HepG2 (cell line): ENCODE data around the gene RICTOR. TPM values are rescaled to one million over a fixed set of nuclear protein-coding genes. Genes with fewer than 3 reads are reported as not detected.
A peak's percentile ranks its signal among the peaks of the same experiment; 100 is the strongest.

Experiments
- CREB1 ChIP-seq, 2 experiments: fragments of 450-650 bp in 1 of 2; IDR thresholded peaks; 2 replicates each; pipeline ENCODE4 v1.6.1; 2016 to 2017; ENCODE audit warnings: control low read depth in 1 of 2, mild to moderate bottlenecking in 1 of 2, missing compliant biosample characterization in 1 of 2, missing genetic modification characterization in 1 of 2
- FOXA3 ChIP-seq: IDR thresholded peaks from 2 replicates; pipeline ENCODE4 v1.6.1; 2016; ENCODE audit warnings: missing genetic modification reagents, missing compliant biosample characterization
- FOXJ3 ChIP-seq: sonication (generic); formaldehyde crosslinking; IDR thresholded peaks from 2 replicates; pipeline ENCODE4 v1.4.0; 2020; ENCODE audit warnings: missing genetic modification reagents, mild to moderate bottlenecking, borderline replicate concordance
- GABPB1 ChIP-seq: IDR thresholded peaks from 2 replicates; pipeline ENCODE4 v1.6.1; 2016; ENCODE audit warnings: mild to moderate bottlenecking, missing genetic modification reagents, moderate library complexity, missing compliant biosample characterization
- GATA4 ChIP-seq: sonication (generic); IDR thresholded peaks from 2 replicates; pipeline ENCODE4 v1.6.1; 2016; ENCODE audit warnings: antibody characterized with exemption, low read depth, borderline replicate concordance
- HNRNPL ChIP-seq: fragments of 200-400 bp; formaldehyde crosslinking; IDR thresholded peaks from 2 replicates; pipeline ENCODE4 v1.6.1; 2017; ENCODE audit warnings: mild to moderate bottlenecking, low read depth, low read length
- IKZF5 ChIP-seq: IDR thresholded peaks from 2 replicates; pipeline ENCODE4 v1.6.1; 2018; ENCODE audit warnings: missing genetic modification reagents, mild to moderate bottlenecking, missing compliant biosample characterization
- JUNB ChIP-seq: sonication (generic); formaldehyde crosslinking; IDR thresholded peaks from 2 replicates; pipeline ENCODE4 v1.8.0; 2022; ENCODE audit warnings: missing genetic modification reagents, mild to moderate bottlenecking, borderline replicate concordance
- KDM6A ChIP-seq: IDR thresholded peaks from 2 replicates; pipeline ENCODE4 v1.6.1; 2016; ENCODE audit warnings: low read depth
- NR2C2 ChIP-seq: sonication (generic); formaldehyde crosslinking; IDR thresholded peaks from 2 replicates; pipeline ENCODE4 v1.4.0; 2020; ENCODE audit warnings: missing genetic modification reagents, mild to moderate bottlenecking, moderate library complexity, borderline replicate concordance
- PAF1 ChIP-seq: IDR thresholded peaks from 2 replicates; pipeline ENCODE4 v1.6.1; 2016; ENCODE audit warnings: missing genetic modification reagents, missing compliant biosample characterization
- PATZ1 ChIP-seq: sonication (generic); formaldehyde crosslinking; IDR thresholded peaks from 2 replicates; pipeline ENCODE4 v1.4.0; 2020; ENCODE audit warnings: missing genetic modification reagents
- PAXIP1 ChIP-seq: sonication (generic); formaldehyde crosslinking; conservative IDR thresholded peaks from 2 replicates; pipeline ENCODE4 v1.4.0; 2020; ENCODE audit warnings: mild to moderate bottlenecking, missing genetic modification reagents, moderate library complexity
- SMARCC2 ChIP-seq: fragments of 450-650 bp; IDR thresholded peaks from 2 replicates; pipeline ENCODE4 v1.6.1; 2017; ENCODE audit warnings: antibody characterized with exemption, mild to moderate bottlenecking
- SNRNP70 ChIP-seq: fragments of 200-400 bp; formaldehyde crosslinking; IDR thresholded peaks from 2 replicates; pipeline ENCODE4 v1.6.1; 2017; ENCODE audit warnings: mild to moderate bottlenecking, low read depth, low read length, moderate library complexity
- SSRP1 ChIP-seq: IDR thresholded peaks from 2 replicates; pipeline ENCODE4 v1.6.1; 2016; ENCODE audit warnings: control low read depth
- ZBTB20 ChIP-seq: sonication (generic); formaldehyde crosslinking; IDR thresholded peaks from 2 replicates; pipeline ENCODE4 v1.8.1; 2023; ENCODE audit warnings: missing genetic modification reagents, low read depth, mild to moderate bottlenecking, borderline replicate concordance
- ZNF256 ChIP-seq: sonication (generic); formaldehyde crosslinking; conservative IDR thresholded peaks from 2 replicates; pipeline ENCODE4 v1.4.0; 2020; ENCODE audit warnings: missing genetic modification reagents
- ZNF333 ChIP-seq: sonication (generic); formaldehyde crosslinking; IDR thresholded peaks from 2 replicates; pipeline ENCODE4 v1.4.0; 2020; ENCODE audit warnings: mild to moderate bottlenecking, missing genetic modification reagents, borderline replicate concordance
- ZNF382 ChIP-seq: sonication (generic); formaldehyde crosslinking; IDR thresholded peaks from 2 replicates; pipeline ENCODE4 v1.5.0; 2020; ENCODE audit warnings: missing genetic modification reagents, mild to moderate bottlenecking, borderline replicate concordance
- ZNF747 ChIP-seq: sonication (generic); formaldehyde crosslinking; IDR thresholded peaks from 2 replicates; pipeline ENCODE4 v1.8.1; 2023; ENCODE audit warnings: missing genetic modification reagents, mild to moderate bottlenecking, borderline replicate concordance
- ZSCAN20 ChIP-seq: sonication (generic); formaldehyde crosslinking; IDR thresholded peaks from 2 replicates; pipeline ENCODE4 v1.4.0; 2020; ENCODE audit warnings: missing genetic modification reagents, mild to moderate bottlenecking, borderline replicate concordance
- ZSCAN25 ChIP-seq: sonication (generic); formaldehyde crosslinking; IDR thresholded peaks from 2 replicates; pipeline ENCODE4 v1.8.0; 2022; ENCODE audit warnings: mild to moderate bottlenecking, missing genetic modification reagents
- ZSCAN29 ChIP-seq: sonication (generic); formaldehyde crosslinking; conservative IDR thresholded peaks from 2 replicates; pipeline ENCODE4 v1.4.0; 2020; ENCODE audit warnings: mild to moderate bottlenecking, missing genetic modification reagents
- polyA plus RNA-seq, 8 experiments: library from polyadenylated mRNA; depleted of rRNA in 3 of 8; stranded (reverse) in 7 of 8; unstranded in 1 of 8; fragments of >200 nt; fragmentation: Illumina TruSeq in 4 of 8; extraction: Trizol in 4 of 8; gene quantifications; 2 replicates each; pipeline versions ENCODE4 v1.2.1 to v1.2.3, GENCODE V29; 2011 to 2016; ENCODE audit warnings: low read depth in 4 of 8, missing spikeins in 1 of 8, mixed read lengths in 1 of 8; ENCODE audit not compliant: insufficient read depth in 1 of 8
- total RNA-seq, 5 experiments: library from RNA; depleted of rRNA; stranded (reverse); fragments of >200 nt; fragmentation: Illumina TruSeq; extraction: Trizol; gene quantifications; 2 replicates each; pipeline ENCODE4 v1.2.3, GENCODE V29; 2016; ENCODE audit warnings: low read depth in 1 of 5

The RICTOR gene
- total and polyA plus RNA-seq, 2 of the 13 experiments (the other 11 are each of a cell fraction or from before 2014, with no cell fraction given), result 10.7 to 15.4 TPM

GRCh38 chr5:39102684-39103155, 28.5 kb upstream of the RICTOR start (continued):
- TF ChIP-seq CREB1 (IDR thresholded peaks at IDR 0.05), result no peak
- TF ChIP-seq CREB1 (CRISPR knock-in tag; IDR thresholded peaks at IDR 0.05), result 0 out of 2 replicates have a peak, but pooled peaks have one; percentile 40
- TF ChIP-seq SMARCC2, result no peak
- no peak for TF ChIP-seq ZNF747 (CRISPR knock-in tag)
- no peak for TF ChIP-seq ZSCAN25 (CRISPR knock-in tag)
- peak; percentile 50 for TF ChIP-seq PAXIP1
- TF ChIP-seq PAF1 (CRISPR knock-in tag), result no peak
- TF ChIP-seq ZBTB20 (CRISPR knock-in tag), result peak; percentile 79; the same call in 1 of the 2 replicates
- TF ChIP-seq GABPB1, result peak; percentile 19; the same call in 1 of the 2 replicates
- peak; percentile 33; the same call in 1 of the 2 replicates for TF ChIP-seq PATZ1 (CRISPR knock-in tag)
- TF ChIP-seq IKZF5 (CRISPR knock-in tag), result peak; percentile 66; the same call in 1 of the 2 replicates
- peak; percentile 76; the same call in 1 of the 2 replicates for TF ChIP-seq SSRP1 (CRISPR knock-in tag)
- TF ChIP-seq ZNF333 (CRISPR knock-in tag), result no peak
- TF ChIP-seq ZNF256 (CRISPR knock-in tag), result no peak
- TF ChIP-seq FOXA3 (CRISPR knock-in tag), result peak; percentile 80
- no peak for TF ChIP-seq ZSCAN20 (CRISPR knock-in tag)
- TF ChIP-seq GATA4, result peak; percentile 51; the same call in 1 of the 2 replicates
- no peak for TF ChIP-seq ZNF382 (CRISPR knock-in tag)
- TF ChIP-seq NR2C2 (CRISPR knock-in tag), result peak; percentile 51; the same call in 1 of the 2 replicates
- TF ChIP-seq FOXJ3 (CRISPR knock-in tag), result peak; percentile 68; the same call in 1 of the 2 replicates
- 0 out of 2 replicates have a peak, but pooled peaks have one; percentile 28 for TF ChIP-seq KDM6A
- TF ChIP-seq ZSCAN29, result peak; percentile 58; the same call in 1 of the 2 replicates
- TF ChIP-seq HNRNPL, result no peak
- no peak for TF ChIP-seq JUNB
- no peak for TF ChIP-seq SNRNP70
